Measurements from ENCODE around the gene TCF25. TPM values are rescaled to one million over a fixed set of nuclear protein-coding genes. Genes with fewer than 3 reads are reported as not detected.

TCF25 gene
- total and polyA plus RNA-seq, 2 experiments from 2014 or later: 95.4 to 143 TPM

DNA sequence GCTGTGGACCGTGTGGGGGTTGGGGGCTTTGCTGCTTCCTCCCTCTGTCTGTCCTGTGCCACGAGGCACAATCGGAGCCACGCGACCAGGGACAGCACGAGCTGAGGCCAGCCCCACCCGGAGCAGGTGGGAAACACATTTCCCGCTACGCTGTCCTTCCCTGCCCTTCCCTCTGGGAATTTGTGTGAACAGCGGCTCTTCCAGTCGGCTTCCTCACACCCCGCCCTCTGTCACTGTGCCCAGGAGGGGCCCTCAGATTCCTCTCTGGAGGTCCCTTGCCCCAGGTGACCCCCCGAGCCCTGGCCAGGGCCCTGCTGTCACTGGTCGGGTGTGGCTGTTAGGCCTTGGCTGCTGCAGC lies 25.5 kb upstream of the TCF25 start:
- Histone ChIP-seq H3K4me2 (no peak overlapping the region), H3K4me1 (ENCODE audit: insufficient read depth) (no peaks in the 10 kb centered on the region), H3K4me3 (no peak overlapping the region), H4K20me1 (replicated peaks; ENCODE audit: insufficient read depth) (no peaks in the 10 kb centered on the region), H3K9me2 (ENCODE audit: insufficient read depth) (no peaks in the 10 kb centered on the region), H3F3A (replicated peaks; ENCODE audit: low read depth) (no peaks in the 10 kb centered on the region), H3K27ac (ENCODE audit: low read depth) (no peak overlapping the region), H3K79me2 (replicated peaks; ENCODE audit: insufficient read depth) (no peaks in the 10 kb centered on the region), H2AFZ (no peak overlapping the region), H3K27me3 (ENCODE audit: insufficient read depth) (no peaks in the 10 kb centered on the region), H3K36me3 (ENCODE audit: insufficient read depth) (no peaks in the 10 kb centered on the region)
- Mint-ChIP-seq H3K4me1 (no peaks in the 10 kb centered on the region; the same call in 1 of the 3 replicates), H3K4me3 (no peak overlapping the region), H3K27ac (no peak overlapping the region), H3K27me3 (ENCODE audit: insufficient read depth, low read depth, poor library complexity) (peaks cover 3% of the 10 kb centered on the region), H3K36me3 (ENCODE audit: low read depth) (peaks cover 4% of the 10 kb centered on the region; the same call in 1 of the 3 replicates), H3K9me3 (no peaks in the 10 kb centered on the region)
- no peak for DNase-seq (ENCODE audit: low spot score)
- no peak for TF ChIP-seq STAT1 (IDR thresholded peaks at IDR 0.05; ENCODE audit: unreplicated experiment)
- no peak for TF ChIP-seq EZH2 (IDR thresholded peaks at IDR 0.05; ENCODE audit: low read depth, unreplicated experiment)
- no peak for TF ChIP-seq ZNF462 (CRISPR knock-in tag; IDR thresholded peaks at IDR 0.05)
- no peak for TF ChIP-seq ZNF114 (CRISPR knock-in tag; IDR thresholded peaks at IDR 0.05)
- TF ChIP-seq ZNF331 (CRISPR knock-in tag; IDR thresholded peaks at IDR 0.05; ENCODE audit: low read depth): no peak
- TF ChIP-seq, protein P1, sequence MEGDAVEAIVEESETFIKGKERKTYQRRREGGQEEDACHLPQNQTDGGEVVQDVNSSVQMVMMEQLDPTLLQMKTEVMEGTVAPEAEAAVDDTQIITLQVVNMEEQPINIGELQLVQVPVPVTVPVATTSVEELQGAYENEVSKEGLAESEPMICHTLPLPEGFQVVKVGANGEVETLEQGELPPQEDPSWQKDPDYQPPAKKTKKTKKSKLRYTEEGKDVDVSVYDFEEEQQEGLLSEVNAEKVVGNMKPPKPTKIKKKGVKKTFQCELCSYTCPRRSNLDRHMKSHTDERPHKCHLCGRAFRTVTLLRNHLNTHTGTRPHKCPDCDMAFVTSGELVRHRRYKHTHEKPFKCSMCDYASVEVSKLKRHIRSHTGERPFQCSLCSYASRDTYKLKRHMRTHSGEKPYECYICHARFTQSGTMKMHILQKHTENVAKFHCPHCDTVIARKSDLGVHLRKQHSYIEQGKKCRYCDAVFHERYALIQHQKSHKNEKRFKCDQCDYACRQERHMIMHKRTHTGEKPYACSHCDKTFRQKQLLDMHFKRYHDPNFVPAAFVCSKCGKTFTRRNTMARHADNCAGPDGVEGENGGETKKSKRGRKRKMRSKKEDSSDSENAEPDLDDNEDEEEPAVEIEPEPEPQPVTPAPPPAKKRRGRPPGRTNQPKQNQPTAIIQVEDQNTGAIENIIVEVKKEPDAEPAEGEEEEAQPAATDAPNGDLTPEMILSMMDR (conservative IDR thresholded peaks at IDR 0.05; ENCODE audit: low read depth in 2 of 2): no peak
- TF ChIP-seq EZH2phosphoT487 (IDR thresholded peaks at IDR 0.05; ENCODE audit: unreplicated experiment): no peak
- no peak for TF ChIP-seq JUNB (IDR thresholded peaks at IDR 0.05; ENCODE audit: unreplicated experiment)
- no peak for TF ChIP-seq POLR2AphosphoS5 (IDR thresholded peaks at IDR 0.05; ENCODE audit: low read depth)
- TF ChIP-seq, protein P2, sequence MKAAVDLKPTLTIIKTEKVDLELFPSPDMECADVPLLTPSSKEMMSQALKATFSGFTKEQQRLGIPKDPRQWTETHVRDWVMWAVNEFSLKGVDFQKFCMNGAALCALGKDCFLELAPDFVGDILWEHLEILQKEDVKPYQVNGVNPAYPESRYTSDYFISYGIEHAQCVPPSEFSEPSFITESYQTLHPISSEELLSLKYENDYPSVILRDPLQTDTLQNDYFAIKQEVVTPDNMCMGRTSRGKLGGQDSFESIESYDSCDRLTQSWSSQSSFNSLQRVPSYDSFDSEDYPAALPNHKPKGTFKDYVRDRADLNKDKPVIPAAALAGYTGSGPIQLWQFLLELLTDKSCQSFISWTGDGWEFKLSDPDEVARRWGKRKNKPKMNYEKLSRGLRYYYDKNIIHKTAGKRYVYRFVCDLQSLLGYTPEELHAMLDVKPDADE (IDR thresholded peaks at IDR 0.05): no peak
- no peak for TF ChIP-seq NANOG (IDR thresholded peaks at IDR 0.05; ENCODE audit: borderline replicate concordance)
- TF ChIP-seq, protein P3, sequence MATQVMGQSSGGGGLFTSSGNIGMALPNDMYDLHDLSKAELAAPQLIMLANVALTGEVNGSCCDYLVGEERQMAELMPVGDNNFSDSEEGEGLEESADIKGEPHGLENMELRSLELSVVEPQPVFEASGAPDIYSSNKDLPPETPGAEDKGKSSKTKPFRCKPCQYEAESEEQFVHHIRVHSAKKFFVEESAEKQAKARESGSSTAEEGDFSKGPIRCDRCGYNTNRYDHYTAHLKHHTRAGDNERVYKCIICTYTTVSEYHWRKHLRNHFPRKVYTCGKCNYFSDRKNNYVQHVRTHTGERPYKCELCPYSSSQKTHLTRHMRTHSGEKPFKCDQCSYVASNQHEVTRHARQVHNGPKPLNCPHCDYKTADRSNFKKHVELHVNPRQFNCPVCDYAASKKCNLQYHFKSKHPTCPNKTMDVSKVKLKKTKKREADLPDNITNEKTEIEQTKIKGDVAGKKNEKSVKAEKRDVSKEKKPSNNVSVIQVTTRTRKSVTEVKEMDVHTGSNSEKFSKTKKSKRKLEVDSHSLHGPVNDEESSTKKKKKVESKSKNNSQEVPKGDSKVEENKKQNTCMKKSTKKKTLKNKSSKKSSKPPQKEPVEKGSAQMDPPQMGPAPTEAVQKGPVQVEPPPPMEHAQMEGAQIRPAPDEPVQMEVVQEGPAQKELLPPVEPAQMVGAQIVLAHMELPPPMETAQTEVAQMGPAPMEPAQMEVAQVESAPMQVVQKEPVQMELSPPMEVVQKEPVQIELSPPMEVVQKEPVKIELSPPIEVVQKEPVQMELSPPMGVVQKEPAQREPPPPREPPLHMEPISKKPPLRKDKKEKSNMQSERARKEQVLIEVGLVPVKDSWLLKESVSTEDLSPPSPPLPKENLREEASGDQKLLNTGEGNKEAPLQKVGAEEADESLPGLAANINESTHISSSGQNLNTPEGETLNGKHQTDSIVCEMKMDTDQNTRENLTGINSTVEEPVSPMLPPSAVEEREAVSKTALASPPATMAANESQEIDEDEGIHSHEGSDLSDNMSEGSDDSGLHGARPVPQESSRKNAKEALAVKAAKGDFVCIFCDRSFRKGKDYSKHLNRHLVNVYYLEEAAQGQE (IDR thresholded peaks at IDR 0.05; ENCODE audit: unreplicated experiment): no peak
- no peak for TF ChIP-seq CREB1 (CRISPR knock-in tag; IDR thresholded peaks at IDR 0.05; ENCODE audit: low read depth)
- no peak for ATAC-seq

All from GM23338 (cell line).